Cerebellar cortex (tissue), 1 donor: Measurements from ENCODE around the gene SLC3A2.
A peak's percentile ranks its signal among the peaks of the same experiment; 100 is the strongest.

ENCODE experiments used
- DNase-seq: peaks from one replicate; pipeline ENCODE4 v3.0.0-alpha.2; 2015; ENCODE audit warnings: low spot score

Gene SLC3A2

GRCh38 chr11:62880231-62880802 lies 379 bp upstream of the SLC3A2 start:
- no peak for DNase-seq

DNA sequence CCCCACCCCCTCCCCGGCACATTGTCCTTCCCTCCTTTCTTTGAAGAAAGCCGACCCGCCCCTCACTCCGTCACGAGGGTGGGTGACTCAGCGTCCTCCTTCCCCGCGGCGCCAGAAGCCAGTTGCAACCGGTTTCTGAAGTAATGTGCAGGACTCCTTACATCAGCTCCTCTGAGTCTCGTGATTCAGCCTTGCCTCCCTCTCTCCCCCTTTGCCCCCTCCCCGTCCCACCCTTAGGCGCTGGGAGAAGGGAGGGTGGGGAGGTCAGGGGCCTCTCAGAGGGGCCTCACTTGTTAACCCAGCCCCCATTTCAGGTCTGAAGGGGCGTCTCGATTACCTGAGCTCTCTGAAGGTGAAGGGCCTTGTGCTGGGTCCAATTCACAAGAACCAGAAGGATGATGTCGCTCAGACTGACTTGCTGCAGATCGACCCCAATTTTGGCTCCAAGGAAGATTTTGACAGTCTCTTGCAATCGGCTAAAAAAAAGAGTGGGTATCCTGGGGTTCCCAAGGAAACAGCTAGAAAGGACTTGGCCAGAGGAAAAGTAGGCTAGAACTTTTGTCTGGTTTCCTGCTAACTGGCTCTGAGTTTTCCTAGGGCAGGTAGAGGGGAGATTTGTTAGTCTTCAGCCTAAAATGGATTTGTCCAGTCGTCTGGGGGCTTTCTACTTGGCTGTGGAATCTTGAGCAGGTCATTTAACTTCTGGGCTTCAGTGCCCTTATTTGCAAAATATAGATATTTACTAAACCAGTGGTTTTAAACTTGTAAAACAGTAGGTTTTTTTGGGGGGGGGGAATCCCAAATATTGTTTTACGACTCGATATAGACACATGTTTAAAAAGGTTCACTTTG lies 1.1 kb downstream of the SLC3A2 start:
- DNase-seq, result peak; percentile 86

DNA sequence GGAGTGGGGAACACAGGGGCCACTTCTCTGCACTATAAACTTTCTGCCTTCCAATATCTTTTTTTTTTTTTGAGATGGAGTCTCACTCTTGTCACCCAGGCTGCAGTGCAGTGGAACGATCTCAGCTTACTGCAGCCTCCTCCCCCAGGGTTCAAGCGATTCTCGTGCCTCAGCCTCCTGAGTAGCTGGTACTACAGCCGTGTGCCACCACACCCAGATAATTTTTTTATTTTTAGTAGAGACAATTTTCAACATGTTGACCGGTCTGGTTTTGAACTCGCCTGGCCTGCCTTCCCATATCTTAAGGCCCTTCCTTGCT lies 1.7 kb downstream of the SLC3A2 start:
- DNase-seq, result no peak

DNA sequence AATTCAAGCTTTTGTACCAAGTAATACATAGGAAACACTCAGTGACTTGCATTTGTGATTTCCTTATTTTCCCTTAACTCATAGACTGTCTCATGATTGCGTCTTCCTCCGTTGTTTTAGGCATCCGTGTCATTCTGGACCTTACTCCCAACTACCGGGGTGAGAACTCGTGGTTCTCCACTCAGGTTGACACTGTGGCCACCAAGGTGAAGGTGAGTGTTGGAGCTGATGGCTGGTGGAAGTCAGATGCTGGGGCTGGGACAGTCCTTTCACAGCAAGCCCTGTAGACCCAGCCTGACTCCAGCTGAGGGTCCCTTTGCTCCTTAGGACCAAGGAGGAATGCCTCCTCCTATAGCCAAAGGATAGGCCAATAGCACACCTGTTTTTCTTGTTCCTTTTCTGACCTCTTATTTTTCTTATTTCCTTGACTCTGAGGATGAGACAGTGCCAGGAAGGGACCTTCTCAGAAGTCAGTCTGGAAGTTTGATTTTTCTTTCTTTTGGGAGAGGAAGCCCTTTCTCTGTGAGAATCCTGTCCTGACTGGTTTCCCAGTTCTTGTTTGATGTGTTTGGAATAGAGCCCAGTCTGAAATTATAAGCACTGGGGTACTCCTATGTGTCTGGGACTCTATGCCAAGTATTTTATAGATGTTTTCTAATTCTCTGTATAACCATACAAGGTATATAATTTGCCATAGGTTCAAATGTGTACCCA lies 2.2 kb downstream of the SLC3A2 start:
- no peak for DNase-seq

GRCh38 chr11:62883673-62884072 lies 3.0 kb downstream of the SLC3A2 start:
- no peak for DNase-seq

DNA sequence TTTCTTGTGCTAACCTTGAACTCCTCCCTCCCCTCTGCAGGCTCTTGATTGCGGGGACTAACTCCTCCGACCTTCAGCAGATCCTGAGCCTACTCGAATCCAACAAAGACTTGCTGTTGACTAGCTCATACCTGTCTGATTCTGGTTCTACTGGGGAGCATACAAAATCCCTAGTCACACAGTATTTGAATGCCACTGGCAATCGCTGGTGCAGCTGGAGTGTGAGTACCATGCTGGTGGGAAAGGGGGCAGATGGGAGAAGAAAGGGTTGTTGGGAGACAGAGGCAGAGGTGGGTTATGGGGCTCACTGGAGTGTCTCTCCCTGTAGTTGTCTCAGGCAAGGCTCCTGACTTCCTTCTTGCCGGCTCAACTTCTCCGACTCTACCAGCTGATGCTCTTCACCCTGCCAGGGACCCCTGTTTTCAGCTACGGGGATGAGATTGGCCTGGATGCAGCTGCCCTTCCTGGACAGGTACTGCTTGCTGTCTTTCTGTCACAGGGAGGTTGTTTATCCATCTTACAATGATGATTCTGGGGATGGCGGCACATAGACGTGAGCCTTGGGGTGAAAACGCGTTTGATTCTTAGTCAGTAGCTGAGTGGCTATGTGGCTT lies 4.5 kb downstream of the SLC3A2 start:
- DNase-seq, result no peak

GRCh38 chr11:62888406-62888805 lies 7.7 kb downstream of the SLC3A2 start:
- DNase-seq, result no peak

- DNase-seq, result peak; percentile 27
Observed at GRCh38 chr11:62889126-62889483, 8.4 kb downstream of the SLC3A2 start.

DNA sequence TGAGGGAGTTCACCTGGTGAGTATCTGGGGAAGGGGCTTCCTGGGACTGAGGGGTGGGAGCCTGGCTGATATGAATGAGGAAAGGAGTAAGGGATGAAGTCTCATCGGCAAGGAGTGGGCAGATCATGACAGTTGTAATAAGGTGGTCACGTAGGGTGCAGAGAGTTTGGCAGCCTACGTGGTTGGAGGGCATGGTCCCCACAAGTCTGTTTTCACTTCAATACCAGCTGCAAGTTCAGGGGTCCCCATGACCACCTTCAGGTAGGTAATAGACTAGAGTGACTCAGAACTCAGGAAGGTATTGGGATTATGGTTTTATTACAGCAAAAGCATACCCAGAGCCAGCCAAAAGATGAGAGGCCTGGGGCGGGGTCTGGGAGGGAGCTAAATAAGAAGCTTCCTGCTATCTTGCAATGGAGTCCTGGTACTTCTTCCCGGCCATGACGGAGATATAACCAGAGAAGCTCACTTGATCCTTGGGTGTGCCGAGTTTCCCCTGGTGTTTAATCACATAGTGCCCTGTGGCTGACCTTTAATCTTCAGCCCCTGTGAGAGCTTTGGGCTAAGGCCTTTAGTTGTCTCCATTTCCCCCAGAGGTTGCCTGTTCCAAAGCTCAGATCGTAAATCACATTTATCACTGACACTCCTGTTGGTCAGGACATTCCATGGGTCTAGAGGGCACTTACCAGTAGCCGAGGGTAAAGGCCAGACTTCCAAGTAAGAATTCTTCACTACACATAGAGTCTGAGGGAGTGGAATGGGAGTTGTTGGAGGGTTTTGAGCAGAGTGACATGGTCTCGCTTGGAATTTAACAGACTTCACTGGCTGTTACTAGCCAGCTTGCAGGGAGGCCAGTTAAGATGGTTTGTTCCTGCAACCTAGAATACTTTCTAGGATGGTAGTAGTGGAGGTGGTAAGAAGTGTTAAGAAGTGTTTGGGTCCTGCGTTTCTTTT lies 9.1 kb downstream of the SLC3A2 start:
- peak; percentile 86 for DNase-seq

GRCh38 chr11:62892077-62892922 lies 11.6 kb downstream of the SLC3A2 start:
- DNase-seq, result no peak

GRCh38 chr11:62895501-62895900 lies 14.8 kb downstream of the SLC3A2 start:
- no peak for DNase-seq

DNA sequence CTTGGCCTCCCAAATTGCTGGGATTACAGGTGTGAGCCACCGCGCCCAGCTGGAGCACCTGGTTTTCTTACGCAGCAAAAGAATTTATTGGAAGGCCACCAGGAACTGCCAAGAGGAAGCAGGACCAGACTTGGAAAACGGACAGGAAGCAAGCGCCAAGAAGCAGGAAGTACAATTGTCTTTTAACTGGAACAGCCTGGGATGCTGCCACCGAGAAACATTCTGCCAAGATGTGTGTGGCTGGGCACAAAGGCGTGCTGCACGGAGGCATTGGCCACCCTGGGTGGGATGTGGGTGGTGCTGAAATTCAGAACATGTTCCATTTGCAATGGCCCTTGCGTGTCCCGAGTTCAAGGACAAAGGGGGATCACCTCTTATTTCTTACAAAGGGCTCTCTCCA lies 15.4 kb downstream of the SLC3A2 start:
- no peak for DNase-seq

DNA sequence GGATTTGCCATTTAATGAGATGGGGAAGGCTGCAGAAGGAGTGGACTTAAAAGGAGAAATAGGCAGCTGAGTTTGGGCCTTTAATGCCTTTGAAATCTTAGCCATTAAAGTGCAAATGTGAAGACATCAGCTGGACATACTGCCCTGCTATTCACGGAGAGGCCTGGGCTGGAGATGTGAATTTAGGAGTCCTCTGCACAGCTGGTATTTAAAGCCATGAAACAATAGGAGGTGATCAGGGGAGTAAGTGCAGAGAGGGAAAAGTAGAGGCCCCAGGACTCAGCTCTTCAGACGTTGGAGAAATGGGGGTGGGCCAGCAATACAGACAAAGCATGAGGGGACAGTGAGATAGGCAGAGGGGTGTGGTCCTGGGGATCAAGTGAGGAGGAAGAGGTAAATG lies 16.6 kb downstream of the SLC3A2 start:
- DNase-seq, result no peak

DNA sequence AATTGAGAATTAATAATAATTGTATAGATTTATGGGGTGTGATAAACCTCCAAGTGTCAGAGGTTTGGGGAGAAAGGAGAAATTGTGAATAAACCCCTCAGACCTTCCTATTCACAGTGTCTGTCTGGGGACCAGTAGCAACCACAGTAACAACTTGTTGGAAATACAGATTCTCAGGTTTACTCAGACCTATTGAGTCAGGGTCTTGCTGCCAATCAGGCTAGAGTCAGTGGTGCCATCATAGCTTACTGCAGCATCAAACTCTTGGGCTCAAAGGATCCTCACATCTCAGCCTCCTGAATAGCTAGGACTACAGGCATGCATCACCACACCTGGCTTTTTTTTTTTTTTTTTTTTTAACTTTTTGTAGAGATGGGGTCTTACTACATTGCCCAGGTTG lies 17.3 kb downstream of the SLC3A2 start:
- DNase-seq, result no peak

- DNase-seq, result no peak
Observed at GRCh38 chr11:62902932-62903331, 22.2 kb downstream of the SLC3A2 start.

DNA sequence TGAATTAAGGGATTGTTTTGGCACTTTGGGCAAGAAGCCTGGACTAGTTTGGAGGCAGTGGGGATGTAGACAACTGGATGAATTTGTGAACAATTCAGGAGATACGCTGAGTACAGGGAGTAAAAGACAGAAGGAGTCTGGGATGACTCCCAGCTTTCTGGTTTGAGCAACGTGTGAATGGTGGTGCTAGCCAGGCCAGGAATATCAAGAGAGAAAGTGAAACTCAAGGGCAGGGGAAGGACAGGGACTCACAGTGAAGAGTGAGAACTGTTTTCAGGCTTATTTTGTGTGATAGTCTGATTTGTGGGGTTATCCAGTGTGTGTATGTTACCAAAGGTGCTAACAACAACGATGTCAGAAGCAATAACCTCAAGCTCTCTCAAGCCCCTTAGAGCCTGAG lies 24.6 kb downstream of the SLC3A2 start:
- no peak for DNase-seq

DNA sequence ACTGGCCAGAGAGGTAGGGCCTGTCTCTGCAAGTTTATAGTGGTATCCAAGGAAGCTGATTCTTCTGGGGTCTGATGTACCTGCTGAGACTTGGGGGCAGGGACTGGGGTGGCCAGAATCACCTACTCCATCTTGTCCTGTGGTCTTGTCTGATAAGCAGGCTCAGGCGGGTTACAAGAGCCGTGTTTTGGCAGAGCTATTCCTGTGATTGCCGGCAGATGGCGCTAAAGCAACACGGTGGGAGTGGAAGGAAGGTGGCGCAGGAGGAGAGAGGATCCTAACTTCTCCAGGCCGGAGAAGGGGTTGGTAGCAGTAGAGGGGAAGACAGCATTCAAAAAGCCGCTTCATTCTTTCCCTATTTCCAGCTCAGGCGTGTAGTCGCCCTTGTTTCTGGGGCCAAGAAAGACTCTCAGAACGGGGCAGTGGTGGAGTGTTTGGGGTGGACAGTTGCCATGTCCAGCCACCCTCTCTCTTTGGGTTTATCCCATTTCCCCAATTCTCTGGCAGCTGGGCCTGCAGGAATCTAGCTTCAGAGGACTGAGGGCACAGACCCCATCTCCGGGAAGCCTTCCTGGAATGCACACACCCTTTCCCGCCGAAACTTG lies 25.3 kb downstream of the SLC3A2 start:
- DNase-seq, result peak; percentile 91

GRCh38 chr11:62908468-62909072 lies 27.9 kb downstream of the SLC3A2 start:
- no peak for DNase-seq

- DNase-seq, result peak; percentile 35
Observed at GRCh38 chr11:62909107-62909894, 28.6 kb downstream of the SLC3A2 start.
